ENCODE data around the gene CHAC1.

Gene CHAC1

GRCh38 chr15:40936709-40937666 is 16.3 kb upstream of the CHAC1 start:
- no peak overlapping the region for H3K27ac ChIP-seq (ENCODE audit: low read depth, low read length)
- peaks cover 32% of the 10 kb centered on the region for H3K4me1 ChIP-seq (ENCODE audit: control insufficient read depth, low read length)
- peaks cover 11% of the 10 kb centered on the region for H3F3A ChIP-seq (ENCODE audit: control insufficient read depth, insufficient read depth)
- TF ChIP-seq CTCF (IDR thresholded peaks at IDR 0.05; ENCODE audit: low read depth, low read length, poor library complexity, severe bottlenecking) (peak; percentile 46), EZH2phosphoT487 (IDR thresholded peaks at IDR 0.05; ENCODE audit: borderline replicate concordance, low read length) (no peak)
- H3K79me2 ChIP-seq (ENCODE audit: control insufficient read depth, low read length), result no peaks in the 10 kb centered on the region
- no peaks in the 10 kb centered on the region for H3K36me3 ChIP-seq (ENCODE audit: control insufficient read depth, low read length)
- H3K4me3 ChIP-seq (ENCODE audit: low read length), result no peak overlapping the region
- H4K20me1 ChIP-seq (ENCODE audit: control insufficient read depth, insufficient read depth, low read depth, low read length), result no peaks in the 10 kb centered on the region
- 0 out of 2 replicates have a peak overlapping the region, but pooled peaks have one; percentile 0 for H3K4me2 ChIP-seq (ENCODE audit: low read length)
- no peaks in the 10 kb centered on the region for H3K9me2 ChIP-seq (replicated peaks; ENCODE audit: control insufficient read depth, low read length)
- peaks cover under 1% of the 10 kb centered on the region; the same call in 1 of the 2 replicates for H3K27me3 ChIP-seq (ENCODE audit: control insufficient read depth, low read length)
- no peaks in the 10 kb centered on the region for H3K9me3 ChIP-seq (ENCODE audit: control insufficient read depth, insufficient read depth, low read length)

- no peaks in the 10 kb centered on the region for H4K20me1 ChIP-seq (ENCODE audit: control insufficient read depth, insufficient read depth, low read depth, low read length)
- peaks cover 38% of the 10 kb centered on the region for H3K4me1 ChIP-seq (ENCODE audit: control insufficient read depth, low read length)
- TF ChIP-seq CTCF (IDR thresholded peaks at IDR 0.05; ENCODE audit: low read depth, low read length, poor library complexity, severe bottlenecking), result no peak
- TF ChIP-seq EZH2phosphoT487 (IDR thresholded peaks at IDR 0.05; ENCODE audit: borderline replicate concordance, low read length), result no peak
- H3K27ac ChIP-seq (ENCODE audit: low read depth, low read length), result no peak overlapping the region
- no peaks in the 10 kb centered on the region for H3K27me3 ChIP-seq (ENCODE audit: control insufficient read depth, low read length)
- no peaks in the 10 kb centered on the region for H3K9me3 ChIP-seq (ENCODE audit: control insufficient read depth, insufficient read depth, low read length)
- no peaks in the 10 kb centered on the region for H3K9me2 ChIP-seq (replicated peaks; ENCODE audit: control insufficient read depth, low read length)
- no peaks in the 10 kb centered on the region for H3K36me3 ChIP-seq (ENCODE audit: control insufficient read depth, low read length)
- no peak overlapping the region for H3K4me3 ChIP-seq (ENCODE audit: low read length)
- H3K4me2 ChIP-seq (ENCODE audit: low read length), result no peak overlapping the region
- peaks cover 11% of the 10 kb centered on the region for H3F3A ChIP-seq (ENCODE audit: control insufficient read depth, insufficient read depth)
- no peaks in the 10 kb centered on the region for H3K79me2 ChIP-seq (ENCODE audit: control insufficient read depth, low read length)
Measured at GRCh38 chr15:40937762-40938535, 15.3 kb upstream of the CHAC1 start.

- no peak overlapping the region for H3K27ac ChIP-seq (ENCODE audit: low read depth, low read length)
- H4K20me1 ChIP-seq (ENCODE audit: control insufficient read depth, insufficient read depth, low read depth, low read length), result no peaks in the 10 kb centered on the region
- no peaks in the 10 kb centered on the region for H3K9me2 ChIP-seq (replicated peaks; ENCODE audit: control insufficient read depth, low read length)
- no peaks in the 10 kb centered on the region for H3K79me2 ChIP-seq (ENCODE audit: control insufficient read depth, low read length)
- no peak overlapping the region for H3K4me2 ChIP-seq (ENCODE audit: low read length)
- H3K9me3 ChIP-seq (ENCODE audit: control insufficient read depth, insufficient read depth, low read length), result no peaks in the 10 kb centered on the region
- no peaks in the 10 kb centered on the region for H3K36me3 ChIP-seq (ENCODE audit: control insufficient read depth, low read length)
- TF ChIP-seq CTCF (IDR thresholded peaks at IDR 0.05; ENCODE audit: low read depth, low read length, poor library complexity, severe bottlenecking) (no peak), EZH2phosphoT487 (IDR thresholded peaks at IDR 0.05; ENCODE audit: borderline replicate concordance, low read length) (no peak)
- peaks cover 11% of the 10 kb centered on the region for H3F3A ChIP-seq (ENCODE audit: control insufficient read depth, insufficient read depth)
- no peak overlapping the region for H3K4me3 ChIP-seq (ENCODE audit: low read length)
- H3K27me3 ChIP-seq (ENCODE audit: control insufficient read depth, low read length), result no peaks in the 10 kb centered on the region
- peaks cover 40% of the 10 kb centered on the region for H3K4me1 ChIP-seq (ENCODE audit: control insufficient read depth, low read length)
Measured at GRCh38 chr15:40938536-40938870, 14.8 kb upstream of the CHAC1 start.

All from DOHH2 (cell line).